Small intestine (tissue), 7 donors: ENCODE data around the gene NFATC3. TPM values are rescaled to one million over a fixed set of nuclear protein-coding genes. Genes with fewer than 3 reads are reported as not detected.
"Not testable (repeated sequence)": the region's sequence is repeated elsewhere in the genome, so short reads cannot be mapped to it uniquely, and the experiment has no call there.

Experiments used
- DNase-seq, 2 donors: peaks; one replicate each; pipeline versions ENCODE4 v3.0.0 to v3.0.0-alpha.2; 2013
- FAIRE-seq: peaks from 2 replicates; lab custom pipeline; 2012; peaks lifted over from hg19 to GRCh38; lab: Jason Lieb, UNC
- H3K27ac ChIP-seq, 3 donors: one replicate each; pipeline ENCODE4 v1.5.1; 2013; ENCODE audit warnings: low read length in 2 of 3, mild to moderate bottlenecking in 2 of 3, control low read depth in 1 of 3, inconsistent platforms in 1 of 3, low read depth in 1 of 3, moderate library complexity in 1 of 3
- H3K27me3 ChIP-seq, 3 donors: one replicate each; pipeline ENCODE4 v1.6.1; 2013; ENCODE audit warnings: low read length in 3 of 3, inconsistent platforms in 1 of 3; ENCODE audit not compliant: control insufficient read depth in 3 of 3, insufficient read depth in 3 of 3
- H3K36me3 ChIP-seq, 3 donors: one replicate each; pipeline ENCODE4 v1.6.1; 2013; ENCODE audit warnings: low read length in 3 of 3, inconsistent platforms in 1 of 3, low read depth in 1 of 3, mild to moderate bottlenecking in 1 of 3, moderate library complexity in 1 of 3; ENCODE audit not compliant: control insufficient read depth in 3 of 3, insufficient read depth in 2 of 3
- H3K4me1 ChIP-seq, 3 donors: one replicate each; pipeline ENCODE4 v1.6.1; 2013; ENCODE audit warnings: low read length in 2 of 3, inconsistent platforms in 1 of 3, low read depth in 1 of 3, mild to moderate bottlenecking in 1 of 3, moderate library complexity in 1 of 3; ENCODE audit not compliant: control insufficient read depth in 3 of 3, insufficient read depth in 2 of 3
- H3K4me3 ChIP-seq, 3 donors: one replicate each; pipeline ENCODE4 v1.5.1; 2013; ENCODE audit warnings: low read length in 3 of 3, control low read depth in 1 of 3, inconsistent platforms in 1 of 3, low read depth in 1 of 3, mild to moderate bottlenecking in 1 of 3, moderate library complexity in 1 of 3
- H3K9me3 ChIP-seq, 2 donors: one replicate each; pipeline ENCODE4 v1.6.1; 2013; ENCODE audit warnings: low read depth in 1 of 2, low read length in 1 of 2; ENCODE audit not compliant: control insufficient read depth in 2 of 2, insufficient read depth in 1 of 2
- WGBS, 3 donors: extraction: QIAGEN DNeasy Blood & Tissue Kit; methylation state at CpG; one replicate each; pipeline ENCODE4 v1.1.7; 2013; 5-methylcytosine and 5-hydroxymethylcytosine counted together
- polyA plus RNA-seq, 4 donors: library from polyadenylated mRNA; stranded (reverse) in 3 of 4; unstranded in 1 of 4; fragments of 200-250 nt in 3 of 4; fragments of 120-200 nt in 1 of 4; gene quantifications; one replicate each; pipeline versions ENCODE4 v1.2.1 to v1.2.3, GENCODE V29; 2013
- donor health status: healthy with polysubstance abuse.
- donor health status: control.
- donor health status: control.
- donor health status: Bipolar disorder and iron deficiency.
- donor health status: healthy.

Gene NFATC3
- polyA plus RNA-seq, 4 donors = 10.8 to 26.8 (median 13.7) TPM

- H3K27me3 ChIP-seq, H3K4me3 ChIP-seq, DNase-seq, H3K4me1 ChIP-seq, H3K9me3 ChIP-seq, FAIRE-seq, H3K27ac ChIP-seq: not testable (repeated sequence)
- WGBS, 3 donors = 84 to 96% (median 85%) methylated on average over 13 of the region's 13 CpGs
- peaks cover under 1 to 14% (median 3%) of the 10 kb centered on the region in 3 donors for H3K36me3 ChIP-seq
These were observed 33.8 kb downstream of the NFATC3 start for GRCh38 chr16:68118954-68119353.

GRCh38 chr16:68120496-68120895 lies 35.3 kb downstream of the NFATC3 start:
- H3K27me3 ChIP-seq, FAIRE-seq, H3K27ac ChIP-seq, H3K4me3 ChIP-seq, H3K9me3 ChIP-seq, H3K4me1 ChIP-seq, DNase-seq: not testable (repeated sequence)
- 93 to 98% (median 94%) methylated on average over 5 of the region's 5 CpGs for WGBS, 3 donors
- peaks cover 2 to 16% (median 3%) of the 10 kb centered on the region in 3 donors for H3K36me3 ChIP-seq

GRCh38 chr16:68126395-68126794 lies 41.2 kb downstream of the NFATC3 start:
- DNase-seq (no peak), FAIRE-seq (no peak)
- peaks cover 0 to 2% (median 0%) of the 10 kb centered on the region in 3 donors for H3K4me1 ChIP-seq
- H3K27ac ChIP-seq = no peak overlapping the region
- H3K4me3 ChIP-seq = no peak overlapping the region
- H3K9me3 ChIP-seq = no peaks in the 10 kb centered on the region
- 67 to 90% (median 82%) methylated on average over 2 of the region's 2 CpGs for WGBS, 3 donors
- no peaks in the 10 kb centered on the region for H3K27me3 ChIP-seq
- H3K36me3 ChIP-seq = peaks cover 5 to 30% (median 7%) of the 10 kb centered on the region in 3 donors

GRCh38 chr16:68128577-68129305 lies 43.6 kb downstream of the NFATC3 start:
- peaks cover 0 to 2% (median 0%) of the 10 kb centered on the region in 3 donors for H3K4me1 ChIP-seq
- no peak overlapping the region for H3K27ac ChIP-seq
- DNase-seq (no peak), FAIRE-seq (no peak)
- WGBS, 3 donors = 49 to 66% (median 65%) methylated on average over 6 of the region's 6 CpGs
- H3K27me3 ChIP-seq = no peaks in the 10 kb centered on the region
- H3K9me3 ChIP-seq = no peaks in the 10 kb centered on the region
- H3K36me3 ChIP-seq = peaks cover 2 to 20% (median 7%) of the 10 kb centered on the region in 3 donors
- no peak overlapping the region for H3K4me3 ChIP-seq

GRCh38 chr16:68130520-68130919 lies 45.4 kb downstream of the NFATC3 start:
- Histone ChIP-seq H3K4me1 (peaks cover 0 to 2% (median 0%) of the 10 kb centered on the region in 3 donors), H3K36me3 (peaks cover 2 to 24% (median 4%) of the 10 kb centered on the region in 3 donors), H3K27ac (no peak overlapping the region), H3K27me3 (no peaks in the 10 kb centered on the region), H3K4me3 (no peak overlapping the region), H3K9me3 (no peaks in the 10 kb centered on the region)
- FAIRE-seq (no peak), DNase-seq (no peak)
- 90 to 94% (median 93%) methylated on average over 3 of the region's 3 CpGs for WGBS, 3 donors

- FAIRE-seq = no peak
- 59 to 62% (median 61%) methylated on average over 2 of the region's 2 CpGs for WGBS, 3 donors
These were observed 46.9 kb downstream of the NFATC3 start for GRCh38 chr16:68131813-68132706.

GRCh38 chr16:68133000-68133399 lies 47.8 kb downstream of the NFATC3 start:
- H3K36me3 ChIP-seq = peaks cover 0 to 22% (median 0%) of the 10 kb centered on the region in 3 donors
- H3K4me1 ChIP-seq, H3K27ac ChIP-seq, FAIRE-seq, H3K9me3 ChIP-seq, H3K27me3 ChIP-seq, H3K4me3 ChIP-seq, DNase-seq: not testable (repeated sequence)
- 94 to 96% (median 95%) methylated on average over 3 to 4 of the region's 4 CpGs for WGBS, 3 donors

More at GRCh38 chr16:68131813-68132706, 46.9 kb downstream of the NFATC3 start:
- no peak overlapping the region for H3K4me3 ChIP-seq
- no peak overlapping the region for H3K27ac ChIP-seq
- no peaks in the 10 kb centered on the region for H3K9me3 ChIP-seq
- peaks cover 0 to 18% (median 2%) of the 10 kb centered on the region in 3 donors for H3K36me3 ChIP-seq
- no peaks in the 10 kb centered on the region for H3K27me3 ChIP-seq
- DNase-seq = no peak
- H3K4me1 ChIP-seq = peaks cover 0 to 2% (median 0%) of the 10 kb centered on the region in 3 donors

GRCh38 chr16:68134644-68135043 lies 49.5 kb downstream of the NFATC3 start:
- FAIRE-seq (no peak), DNase-seq (no peak)
- peaks cover 0 to 2% (median 0%) of the 10 kb centered on the region in 3 donors for H3K4me1 ChIP-seq
- peaks cover 0 to 15% (median 0%) of the 10 kb centered on the region in 3 donors for H3K36me3 ChIP-seq
- H3K27me3 ChIP-seq = no peaks in the 10 kb centered on the region
- no peaks in the 10 kb centered on the region for H3K9me3 ChIP-seq
- no peak overlapping the region for H3K4me3 ChIP-seq
- no peak overlapping the region for H3K27ac ChIP-seq
- 90 to 94% (median 92%) methylated on average over 1 of the region's 1 CpG for WGBS, 3 donors
